Stimulated activated CD8-positive, alpha-beta memory T cell treated with anti-CD3 and anti-CD28 coated beads, Interleukin-15, amount 100 ng/mL, for 4 hours (primary cell): ENCODE data around the gene AMDHD2.
"Not testable (repeated sequence)": the region's sequence is repeated elsewhere in the genome, so short reads cannot be mapped to it uniquely, and the experiment has no call there.

Source experiments
- DNase-seq, 2 donors: peaks; one replicate each; pipeline ENCODE4 v3.0.0-alpha.2; 2020; ENCODE audit warnings: low read depth in 2 of 2

AMDHD2 gene

GRCh38 chr16:2580143-2580542 lies 60.0 kb downstream of the AMDHD2 start:
- not testable (repeated sequence) for DNase-seq

GRCh38 chr16:2580818-2581217 lies 60.6 kb downstream of the AMDHD2 start:
- DNase-seq: not testable (repeated sequence)
